Measurements from ENCODE around the gene DCXR. TPM values are rescaled to one million over a fixed set of nuclear protein-coding genes. Genes with fewer than 3 reads are reported as not detected.

DCXR gene
- polyA plus RNA-seq, 3 donors, result 78.9 to 120 (median 88.7) TPM

- no peak for DNase-seq (ENCODE audit: extremely low read depth in 1 of 11, low read depth in 9 of 11, low spot score in 4 of 11)
These were observed 28.5 kb downstream of the DCXR start for GRCh38 chr17:82008941-82009405.

GRCh38 chr17:82008258-82008940 is 29.1 kb downstream of the DCXR start:
- DNase-seq (ENCODE audit: extremely low read depth in 1 of 11, low read depth in 9 of 11, low spot score in 4 of 11), result no peak

- no peak for DNase-seq (ENCODE audit: extremely low read depth in 1 of 11, low read depth in 9 of 11, low spot score in 4 of 11)
These were observed 29.8 kb downstream of the DCXR start for GRCh38 chr17:82007495-82008257.

GRCh38 chr17:82007228-82007494 is 30.3 kb downstream of the DCXR start:
- no peak for DNase-seq (ENCODE audit: extremely low read depth in 1 of 11, low read depth in 9 of 11, low spot score in 4 of 11)

GRCh38 chr17:82006468-82007227 is 30.8 kb downstream of the DCXR start:
- no peak for DNase-seq (ENCODE audit: extremely low read depth in 1 of 11, low read depth in 9 of 11, low spot score in 4 of 11)

GRCh38 chr17:82005701-82006348 is 31.7 kb downstream of the DCXR start:
- DNase-seq (ENCODE audit: extremely low read depth in 1 of 11, low read depth in 9 of 11, low spot score in 4 of 11), result no peak

GRCh38 chr17:82004517-82005455 is 32.7 kb downstream of the DCXR start:
- no peak for DNase-seq (ENCODE audit: extremely low read depth in 1 of 11, low read depth in 9 of 11, low spot score in 4 of 11)

- no peak for DNase-seq (ENCODE audit: extremely low read depth in 1 of 11, low read depth in 9 of 11, low spot score in 4 of 11)
These were observed 33.8 kb downstream of the DCXR start for GRCh38 chr17:82003411-82004381.

- no peak for DNase-seq (ENCODE audit: extremely low read depth in 1 of 11, low read depth in 9 of 11, low spot score in 4 of 11)
These were observed 35.9 kb downstream of the DCXR start for GRCh38 chr17:82001571-82002056.

GRCh38 chr17:82000803-82001570 is 36.5 kb downstream of the DCXR start:
- no peak for DNase-seq (ENCODE audit: extremely low read depth in 1 of 11, low read depth in 9 of 11, low spot score in 4 of 11)

GRCh38 chr17:81999976-82000802 is 37.3 kb downstream of the DCXR start:
- DNase-seq (ENCODE audit: extremely low read depth in 1 of 11, low read depth in 9 of 11, low spot score in 4 of 11), result no peak

GRCh38 chr17:81999587-81999975 is 37.9 kb downstream of the DCXR start:
- no peak for DNase-seq (ENCODE audit: extremely low read depth in 1 of 11, low read depth in 9 of 11, low spot score in 4 of 11)

GRCh38 chr17:81998691-81999438 is 38.6 kb downstream of the DCXR start:
- no peak for DNase-seq (ENCODE audit: extremely low read depth in 1 of 11, low read depth in 9 of 11, low spot score in 4 of 11)

GRCh38 chr17:81998212-81998611 is 39.3 kb downstream of the DCXR start:
- DNase-seq (ENCODE audit: extremely low read depth in 1 of 11, low read depth in 9 of 11, low spot score in 4 of 11), result no peak

Data from renal cortex interstitium (tissue), 11 donors.